ENCODE measurements around the gene TBRG1.

TBRG1 gene

DNA sequence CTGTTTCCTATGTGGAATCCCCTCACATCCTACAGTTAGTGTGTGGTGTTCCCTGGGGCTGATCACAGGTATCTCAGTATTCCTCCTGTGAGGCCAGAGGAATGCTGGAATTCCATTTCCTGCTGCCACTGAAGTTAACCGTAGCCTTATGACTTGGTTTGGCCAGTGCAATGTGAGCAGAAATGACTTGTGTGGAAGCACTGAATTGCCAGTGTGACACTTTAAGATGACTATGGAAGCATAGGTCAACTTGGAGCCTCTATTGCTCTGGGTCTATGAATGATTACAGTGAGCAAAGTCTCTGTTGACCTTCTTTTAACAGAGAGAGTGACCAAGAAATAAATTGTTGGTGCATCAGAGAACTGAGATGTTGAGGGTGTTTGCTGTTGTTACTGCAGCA lies 16.5 kb downstream of the TBRG1 start:
- no peaks in the 10 kb centered on the region for H3K27me3 ChIP-seq
- TF ChIP-seq, protein P1, sequence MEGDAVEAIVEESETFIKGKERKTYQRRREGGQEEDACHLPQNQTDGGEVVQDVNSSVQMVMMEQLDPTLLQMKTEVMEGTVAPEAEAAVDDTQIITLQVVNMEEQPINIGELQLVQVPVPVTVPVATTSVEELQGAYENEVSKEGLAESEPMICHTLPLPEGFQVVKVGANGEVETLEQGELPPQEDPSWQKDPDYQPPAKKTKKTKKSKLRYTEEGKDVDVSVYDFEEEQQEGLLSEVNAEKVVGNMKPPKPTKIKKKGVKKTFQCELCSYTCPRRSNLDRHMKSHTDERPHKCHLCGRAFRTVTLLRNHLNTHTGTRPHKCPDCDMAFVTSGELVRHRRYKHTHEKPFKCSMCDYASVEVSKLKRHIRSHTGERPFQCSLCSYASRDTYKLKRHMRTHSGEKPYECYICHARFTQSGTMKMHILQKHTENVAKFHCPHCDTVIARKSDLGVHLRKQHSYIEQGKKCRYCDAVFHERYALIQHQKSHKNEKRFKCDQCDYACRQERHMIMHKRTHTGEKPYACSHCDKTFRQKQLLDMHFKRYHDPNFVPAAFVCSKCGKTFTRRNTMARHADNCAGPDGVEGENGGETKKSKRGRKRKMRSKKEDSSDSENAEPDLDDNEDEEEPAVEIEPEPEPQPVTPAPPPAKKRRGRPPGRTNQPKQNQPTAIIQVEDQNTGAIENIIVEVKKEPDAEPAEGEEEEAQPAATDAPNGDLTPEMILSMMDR (IDR thresholded peaks at IDR 0.05; ENCODE audit: low read depth, low read length) = no peak
- H3K36me3 ChIP-seq = peaks cover 3% of the 10 kb centered on the region; the same call in 1 of the 2 replicates
- no peak overlapping the region for H3K4me3 ChIP-seq (ENCODE audit: low read depth, low read length)
- no peaks in the 10 kb centered on the region for H3K4me1 ChIP-seq
- no peaks in the 10 kb centered on the region for H3K9me3 ChIP-seq
- no peak for DNase-seq

DNA sequence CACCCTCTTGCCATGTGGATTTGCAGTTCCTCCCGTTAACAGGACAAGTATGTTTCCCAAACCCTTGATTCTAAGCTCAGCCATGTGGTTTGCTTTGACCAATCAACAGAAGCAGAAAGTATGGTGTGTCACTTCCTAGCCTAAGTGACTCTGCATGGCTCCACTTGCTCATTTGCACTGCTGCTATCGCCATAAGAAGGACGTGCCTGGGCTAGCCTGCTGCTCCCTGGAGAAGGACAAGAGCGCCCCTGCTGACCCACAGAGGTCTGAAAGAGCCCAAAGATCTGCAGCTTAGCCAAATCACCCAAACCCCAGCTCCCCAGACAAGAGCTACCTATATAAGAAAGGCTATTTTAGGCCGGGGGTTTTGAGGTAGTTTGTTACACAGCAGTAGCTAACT lies 18.0 kb downstream of the TBRG1 start:
- peak; percentile 19 for DNase-seq
- Histone ChIP-seq H3K4me1 (no peaks in the 10 kb centered on the region), H3K36me3 (peaks cover 3% of the 10 kb centered on the region; the same call in 1 of the 2 replicates), H3K4me3 (ENCODE audit: low read depth, low read length) (no peak overlapping the region), H3K27me3 (no peaks in the 10 kb centered on the region), H3K9me3 (no peaks in the 10 kb centered on the region)
- TF ChIP-seq, protein P1 (IDR thresholded peaks at IDR 0.05; ENCODE audit: low read depth, low read length) = peak; percentile 24; the same call in 1 of the 2 replicates

DNA sequence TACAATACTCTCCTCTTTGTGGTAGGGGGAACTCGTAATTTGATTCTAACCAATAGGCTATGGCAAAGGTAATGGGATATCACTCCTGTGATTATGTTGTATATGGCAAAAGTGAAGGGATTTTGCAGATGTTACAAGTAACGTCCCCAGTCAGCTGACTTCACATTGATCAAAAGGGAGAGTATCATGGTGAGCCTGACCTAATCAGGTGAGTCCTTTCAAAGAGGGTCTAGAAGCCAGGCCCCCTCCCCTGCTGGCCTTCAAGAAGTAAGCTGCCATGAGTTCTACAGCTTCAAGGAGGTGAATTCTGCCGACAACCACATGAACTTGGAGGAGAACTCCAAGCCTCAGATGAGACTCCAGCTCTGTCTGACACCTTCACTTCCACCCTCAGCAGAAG lies 20.0 kb downstream of the TBRG1 start:
- no peak for DNase-seq
- Histone ChIP-seq H3K4me3 (ENCODE audit: low read depth, low read length) (no peak overlapping the region), H3K27me3 (no peaks in the 10 kb centered on the region), H3K36me3 (no peaks in the 10 kb centered on the region), H3K4me1 (no peaks in the 10 kb centered on the region), H3K9me3 (no peaks in the 10 kb centered on the region)
- TF ChIP-seq, protein P1 (IDR thresholded peaks at IDR 0.05; ENCODE audit: low read depth, low read length) = no peak

DNA sequence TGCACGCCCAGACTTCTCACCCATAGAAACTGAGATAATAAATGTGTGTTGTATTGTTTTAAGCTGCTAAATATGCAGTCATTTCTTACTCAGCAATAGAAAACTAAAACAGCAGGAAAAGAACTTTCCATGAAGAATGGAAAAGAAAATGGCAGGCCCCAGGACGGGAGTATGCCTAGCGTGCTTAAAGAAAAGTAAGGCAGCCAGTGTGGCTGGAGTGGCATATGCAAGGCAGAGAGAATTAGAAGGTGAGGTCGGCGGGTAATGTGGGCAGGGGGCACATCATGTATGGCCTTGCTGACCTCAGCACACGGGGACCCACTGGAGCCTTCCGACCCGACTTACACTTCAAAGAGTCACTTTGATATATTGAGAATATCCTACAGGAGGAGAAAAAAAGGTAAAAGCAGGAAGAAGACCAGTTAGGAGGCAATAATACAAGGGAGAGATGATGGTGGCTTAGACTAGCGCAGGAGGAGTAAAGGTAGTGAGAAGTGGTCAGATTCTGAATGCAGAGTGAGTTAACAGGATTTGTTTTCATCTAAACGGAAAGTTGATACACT lies 20.5 kb downstream of the TBRG1 start:
- TF ChIP-seq, protein P1 (IDR thresholded peaks at IDR 0.05; ENCODE audit: low read depth, low read length) = no peak
- H3K4me3 ChIP-seq (ENCODE audit: low read depth, low read length) = no peak overlapping the region
- H3K36me3 ChIP-seq = no peaks in the 10 kb centered on the region
- H3K9me3 ChIP-seq = no peaks in the 10 kb centered on the region
- H3K27me3 ChIP-seq = no peaks in the 10 kb centered on the region
- no peaks in the 10 kb centered on the region for H3K4me1 ChIP-seq
- DNase-seq = no peak

DNA sequence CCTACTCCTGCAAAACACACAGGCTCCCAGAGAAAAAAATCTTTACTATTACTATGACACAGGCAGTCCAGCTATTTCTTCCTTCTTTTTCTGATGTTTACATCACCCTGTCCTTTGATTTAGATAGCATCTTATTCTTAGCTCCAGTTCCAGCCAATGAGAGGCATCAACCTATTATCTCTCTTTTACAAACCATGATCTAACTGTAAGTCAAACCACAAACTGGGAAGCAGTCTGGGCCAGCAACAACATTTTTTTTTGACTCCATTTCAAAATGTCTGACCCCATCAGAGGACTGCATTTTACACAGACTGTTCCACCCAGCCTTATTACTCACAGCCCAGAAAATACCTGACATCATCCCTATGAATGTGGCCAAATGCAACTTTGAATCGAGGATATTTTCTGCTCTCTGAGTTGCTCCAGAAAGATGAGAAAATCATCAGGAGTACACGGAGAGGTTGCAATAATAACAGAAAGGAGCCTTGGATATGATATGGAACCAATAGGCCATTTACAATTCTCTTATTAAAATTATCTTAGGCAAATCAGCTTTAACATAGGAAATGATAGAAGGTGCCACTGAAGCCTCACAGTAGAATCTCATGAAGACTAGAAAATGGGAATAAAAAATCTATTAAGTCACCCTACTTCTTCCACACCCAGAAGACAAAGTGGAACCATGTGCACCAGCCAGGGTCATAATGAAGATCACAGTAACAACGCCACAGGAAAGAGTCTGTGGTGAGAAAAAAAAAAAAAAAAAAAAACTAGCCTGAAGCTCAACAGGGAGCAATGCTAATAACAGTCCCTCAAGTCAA lies 21.2 kb downstream of the TBRG1 start:
- no peak for DNase-seq
- no peak overlapping the region for H3K4me3 ChIP-seq (ENCODE audit: low read depth, low read length)
- TF ChIP-seq, protein P1 (IDR thresholded peaks at IDR 0.05; ENCODE audit: low read depth, low read length) = no peak

More for the DNA sequence above, 21.2 kb downstream of the TBRG1 start:
- Histone ChIP-seq H3K9me3 (no peaks in the 10 kb centered on the region), H3K36me3 (no peaks in the 10 kb centered on the region), H3K27me3 (no peaks in the 10 kb centered on the region), H3K4me1 (no peaks in the 10 kb centered on the region)
